GM23248 (cell line): ENCODE data around the gene URB2. TPM values are rescaled to one million over a fixed set of nuclear protein-coding genes. Genes with fewer than 3 reads are reported as not detected.
"Not testable (repeated sequence)": the region's sequence is repeated elsewhere in the genome, so short reads cannot be mapped to it uniquely, and the experiment has no call there.

ENCODE experiments used
- DNase-seq: peaks from one replicate; pipeline ENCODE4 v3.0.0-alpha.2; 2015
- H2AFZ ChIP-seq: fragments of 200-600 bp; sonication (generic); 2 replicates; pipeline ENCODE4 v1.6.1; 2016; ENCODE audit warnings: antibody characterized with exemption
- H3F3A ChIP-seq: fragments of 200-600 bp; sonication (generic); 2 replicates; pipeline ENCODE4 v1.6.1; 2016; ENCODE audit warnings: mild to moderate bottlenecking, antibody characterized with exemption, mixed run types; ENCODE audit not compliant: insufficient read depth
- H3K27ac ChIP-seq: fragments of 200-600 bp; sonication (generic); 2 replicates; pipeline ENCODE4 v1.5.1; 2016; ENCODE audit warnings: mild to moderate bottlenecking
- H3K27me3 ChIP-seq: fragments of 200-600 bp; sonication (generic); replicated peaks from 2 replicates; pipeline ENCODE4 v1.6.1; 2016; ENCODE audit warnings: mild to moderate bottlenecking; ENCODE audit not compliant: insufficient read depth
- H3K36me3 ChIP-seq: fragments of 200-600 bp; sonication (generic); 2 replicates; pipeline ENCODE4 v1.6.1; 2016; ENCODE audit warnings: low read depth, mild to moderate bottlenecking
- H3K4me1 ChIP-seq: fragments of 200-600 bp; sonication (generic); 2 replicates; pipeline ENCODE4 v1.6.1; 2016; ENCODE audit warnings: mild to moderate bottlenecking; ENCODE audit not compliant: insufficient read depth
- H3K4me2 ChIP-seq: fragments of 200-600 bp; sonication (generic); one replicate; pipeline ENCODE4 v1.6.1; 2016; ENCODE audit warnings: mild to moderate bottlenecking; ENCODE audit not compliant: unreplicated experiment
- H3K4me3 ChIP-seq: fragments of 200-600 bp; sonication (generic); 2 replicates; pipeline ENCODE4 v1.5.1; 2016; ENCODE audit warnings: mild to moderate bottlenecking
- H3K79me2 ChIP-seq: fragments of 200-600 bp; sonication (generic); 2 replicates; pipeline ENCODE4 v1.6.1; 2016; ENCODE audit warnings: mild to moderate bottlenecking; ENCODE audit not compliant: insufficient read depth
- H3K9ac ChIP-seq: fragments of 200-600 bp; sonication (generic); 2 replicates; pipeline ENCODE4 v1.6.1; 2016; ENCODE audit warnings: mild to moderate bottlenecking
- H3K9me2 ChIP-seq: fragments of 200-600 bp; sonication (generic); 2 replicates; pipeline ENCODE4 v1.6.1; 2016; ENCODE audit warnings: mixed run types, mild to moderate bottlenecking, moderate library complexity; ENCODE audit not compliant: insufficient read depth
- H3K9me3 ChIP-seq: fragments of 200-600 bp; sonication (generic); one replicate; pipeline ENCODE4 v1.6.1; 2017; ENCODE audit warnings: low read depth
- H4K20me1 ChIP-seq: fragments of 200-600 bp; sonication (generic); 2 replicates; pipeline ENCODE4 v1.6.0; 2016; ENCODE audit not compliant: insufficient read depth
- EZH2 ChIP-seq: fragments of 200-600 bp; sonication (generic); IDR thresholded peaks from 2 replicates; pipeline ENCODE4 v1.6.1; 2018; ENCODE audit warnings: antibody characterized with exemption, mild to moderate bottlenecking; ENCODE audit not compliant: insufficient read depth, poor library complexity, severe bottlenecking
- EZH2phosphoT487 ChIP-seq: fragments of 200-600 bp; sonication (generic); IDR thresholded peaks from 2 replicates; pipeline ENCODE4 v1.6.1; 2018; ENCODE audit warnings: antibody characterized with exemption, moderate library complexity, mild to moderate bottlenecking, low read depth; ENCODE audit not compliant: insufficient read depth
- whole genome bisulfite sequencing, 2 experiments: methylation state at CpG; one replicate each; pipeline ENCODE4 v1.1.6; 2015 to 2017; ENCODE audit warnings: low lambda C conversion rate in 2 of 2, low coverage in 1 of 2; ENCODE audit errors: missing lambda C conversion rate in 2 of 2; 5-methylcytosine and 5-hydroxymethylcytosine counted together
- in situ Hi-C: fragments of 300-500 bp; cut with MboI; formaldehyde crosslinking; loops from 2 replicates; pipeline ENCODE4 v1.15.0; 2020
- polyA plus RNA-seq: library from polyadenylated mRNA; unstranded; fragments of >200 nt; fragmentation: Nextera tagmentation; extraction: Ambion mirVana; gene quantifications from 2 replicates; pipeline ENCODE4 v1.2.1, GENCODE V29; 2016
- total RNA-seq: library from RNA; depleted of rRNA; stranded (reverse); fragments of >200 nt; shearing (Covaris generic); gene quantifications from 2 replicates; pipeline ENCODE4 v1.2.3, GENCODE V29; 2014

The URB2 gene
- total and polyA plus RNA-seq, 2 experiments from 2014 or later, result 3.3 to 6.3 TPM

DNA sequence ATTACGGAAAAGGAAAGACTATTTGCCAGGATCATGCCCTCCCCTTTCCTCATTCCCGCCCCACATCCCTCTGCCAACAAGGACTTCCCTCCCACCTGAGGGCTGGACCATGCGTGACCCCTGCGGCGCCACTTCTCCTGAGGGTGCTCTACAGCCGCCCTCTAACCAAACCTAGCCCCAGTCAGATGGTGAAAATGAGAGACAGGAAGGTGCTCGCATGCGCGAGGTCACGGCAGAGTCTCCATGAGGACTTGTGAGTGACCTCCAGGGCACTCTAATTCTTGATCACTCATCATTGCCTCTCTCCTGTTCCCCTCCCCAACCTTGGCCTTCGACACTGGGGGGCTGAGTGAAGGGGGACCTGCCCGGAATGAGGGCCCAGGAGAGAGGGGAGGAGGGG lies 32.2 kb upstream of the URB2 start:
- H3K79me2 ChIP-seq, result peaks cover 53% of the 10 kb centered on the region
- no peak overlapping the region for H3K9ac ChIP-seq
- WGBS, 2 experiments, result 90 to 91% methylated on average over 12 of the region's 12 CpGs
- H3K36me3 ChIP-seq, result peaks cover 14% of the 10 kb centered on the region; the same call in 1 of the 2 replicates
- H3K4me3 ChIP-seq, result no peak overlapping the region
- H4K20me1 ChIP-seq, result no peaks in the 10 kb centered on the region
- no peaks in the 10 kb centered on the region for H3K27me3 ChIP-seq
- no peak overlapping the region for H2AFZ ChIP-seq
- H3K27ac ChIP-seq, result no peak overlapping the region
- no peak for DNase-seq
- no peaks in the 10 kb centered on the region for H3K9me2 ChIP-seq
- H3K4me1 ChIP-seq, result peaks cover 24% of the 10 kb centered on the region
- TF ChIP-seq EZH2 (no peak), EZH2phosphoT487 (no peak)
- H3K9me3 ChIP-seq, result no peaks in the 10 kb centered on the region
- H3F3A ChIP-seq, result peaks cover 24% of the 10 kb centered on the region
- H3K4me2 ChIP-seq, result no peak overlapping the region
- in situ Hi-C loops, result no loop called here

DNA sequence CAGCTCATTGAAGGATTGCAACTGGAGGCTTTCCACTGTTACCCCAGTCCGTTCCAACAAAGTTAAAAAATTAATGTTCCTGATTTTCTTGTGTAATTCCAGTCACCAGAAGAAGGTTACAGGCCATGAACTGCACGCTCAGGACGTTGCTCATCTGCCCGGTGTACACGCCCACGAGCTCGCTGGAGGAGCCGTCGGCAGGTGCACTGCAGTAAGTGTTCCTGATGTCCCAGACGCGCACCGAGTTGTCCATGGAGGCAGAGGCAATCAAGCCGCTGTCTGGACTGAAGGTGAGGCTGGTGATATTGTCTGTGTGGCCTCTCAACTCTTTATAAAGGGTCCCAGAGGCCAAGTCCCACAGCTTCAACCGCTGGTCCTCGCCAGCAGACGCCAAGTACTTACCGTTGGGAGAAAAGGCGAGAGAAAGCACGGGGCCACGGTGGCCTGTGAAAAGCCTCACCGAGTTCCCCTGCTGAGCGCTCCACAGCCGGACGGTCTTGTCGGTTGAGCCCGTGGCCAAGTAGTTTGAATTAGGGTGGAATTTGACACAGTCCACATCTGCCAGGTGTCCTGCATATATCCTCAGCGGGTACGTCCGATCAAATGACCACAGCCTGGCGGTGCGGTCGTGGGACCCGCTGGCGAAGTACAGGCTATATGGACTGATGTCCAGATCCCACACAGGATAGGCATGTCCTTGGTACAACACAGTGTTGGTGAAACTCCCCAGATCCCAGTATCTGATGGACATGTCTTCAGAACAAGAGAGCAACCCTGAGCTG lies 31.6 kb upstream of the URB2 start:
- H3K9me2 ChIP-seq, result no peaks in the 10 kb centered on the region
- H3K27me3 ChIP-seq, result no peaks in the 10 kb centered on the region
- H3K4me3 ChIP-seq, result no peak overlapping the region
- in situ Hi-C loops, result no loop called here
- TF ChIP-seq EZH2phosphoT487, result no peak
- TF ChIP-seq EZH2, result no peak
- H3K9ac ChIP-seq, result no peak overlapping the region
- no peak overlapping the region for H3K4me2 ChIP-seq
- peaks cover 59% of the 10 kb centered on the region for H3K79me2 ChIP-seq
- H2AFZ ChIP-seq, result no peak overlapping the region
- peaks cover 14% of the 10 kb centered on the region; the same call in 1 of the 2 replicates for H3K36me3 ChIP-seq
- H3K9me3 ChIP-seq, result no peaks in the 10 kb centered on the region
- no peak for DNase-seq
- H3F3A ChIP-seq, result peaks cover 29% of the 10 kb centered on the region
- peaks cover 26% of the 10 kb centered on the region for H3K4me1 ChIP-seq
- no peak overlapping the region for H3K27ac ChIP-seq
- no peaks in the 10 kb centered on the region for H4K20me1 ChIP-seq
- 94% methylated on average over 34 of the region's 34 CpGs for WGBS, 2 experiments

DNA sequence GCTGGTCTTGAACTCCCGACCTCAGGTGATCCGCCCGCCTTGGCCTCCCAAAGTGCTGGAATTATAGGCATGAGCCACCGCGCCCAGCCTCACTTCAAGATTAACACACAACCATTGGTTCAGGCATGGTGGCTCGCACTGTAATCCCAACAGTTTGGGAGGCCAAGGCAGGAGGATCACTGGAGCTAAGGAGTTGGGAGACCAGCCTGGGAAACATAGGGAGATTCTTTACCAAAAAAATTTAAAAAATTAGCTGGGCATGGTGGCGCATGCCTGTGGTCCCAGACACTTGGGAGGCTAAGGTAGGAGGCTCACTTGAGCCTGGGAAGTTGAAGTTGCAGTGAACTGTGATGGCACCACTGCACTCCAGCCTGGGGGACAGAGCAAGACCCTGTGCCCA lies 30.2 kb upstream of the URB2 start:
- H3K9me2 ChIP-seq, H3K27me3 ChIP-seq, DNase-seq, H3K9ac ChIP-seq, H2AFZ ChIP-seq, H3K4me2 ChIP-seq, H4K20me1 ChIP-seq, H3K4me3 ChIP-seq, in situ Hi-C loops, H3K9me3 ChIP-seq: not testable (repeated sequence)
- Histone ChIP-seq H3K27ac (peak overlapping the region; percentile 95; the same call in 1 of the 2 replicates), H3K79me2 (peaks cover 74% of the 10 kb centered on the region), H3K4me1 (peaks cover 28% of the 10 kb centered on the region), H3F3A (peaks cover 32% of the 10 kb centered on the region), H3K36me3 (peaks cover 24% of the 10 kb centered on the region)
- WGBS, 2 experiments, result 89 to 96% methylated on average over 7 of the region's 7 CpGs

DNA sequence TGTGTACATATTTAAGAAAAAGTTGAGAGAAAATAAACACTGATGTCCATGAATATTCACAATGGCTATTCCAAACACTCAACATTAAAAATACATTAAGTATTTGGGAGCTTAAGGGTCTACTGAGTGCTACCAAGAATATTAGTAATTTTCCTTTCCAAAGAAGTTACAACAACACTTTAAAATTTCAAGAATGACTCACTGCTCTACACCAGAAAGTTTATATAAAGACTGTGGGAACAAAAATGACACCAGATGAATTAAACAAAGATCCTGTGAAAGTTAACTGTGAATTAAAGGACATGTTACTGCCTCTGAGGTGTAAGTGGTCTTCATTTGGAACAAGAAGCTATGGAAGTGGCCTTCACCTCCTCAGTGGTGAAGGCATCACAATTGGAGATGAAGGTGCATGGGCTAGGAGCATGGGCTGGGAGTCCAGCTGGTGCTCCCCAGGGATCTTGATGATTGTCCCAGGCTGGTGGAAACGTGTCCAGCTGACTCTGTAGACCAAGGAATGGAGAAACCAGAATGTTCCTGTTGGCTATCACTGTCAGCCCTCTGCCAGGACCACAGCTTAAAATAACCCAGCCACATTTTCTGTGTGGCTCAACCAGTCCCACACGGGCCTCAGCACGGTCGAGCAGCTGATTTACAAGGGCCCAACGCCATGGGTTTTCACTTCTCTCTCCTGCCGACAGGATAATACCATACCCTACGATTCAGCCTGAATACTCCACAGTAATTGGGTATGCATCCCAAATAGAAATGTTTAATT lies 28.9 kb upstream of the URB2 start:
- H3K9ac ChIP-seq, result peak overlapping the region; percentile 65

More for the DNA sequence above, 28.9 kb upstream of the URB2 start:
- Histone ChIP-seq H3K4me3 (peak overlapping the region; percentile 23; the same call in 1 of the 2 replicates), H2AFZ (no peak overlapping the region), H3K9me3 (no peaks in the 10 kb centered on the region), H3K27ac (peak overlapping the region; percentile 95), H3K9me2 (no peaks in the 10 kb centered on the region), H4K20me1 (no peaks in the 10 kb centered on the region), H3K4me2 (peak overlapping the region; percentile 64), H3K36me3 (peaks cover 30% of the 10 kb centered on the region), H3F3A (peaks cover 32% of the 10 kb centered on the region), H3K4me1 (peaks cover 28% of the 10 kb centered on the region), H3K27me3 (no peaks in the 10 kb centered on the region), H3K79me2 (peaks cover 86% of the 10 kb centered on the region)
- DNase-seq, result peak; percentile 88
- 8% methylated on average over 7 of the region's 7 CpGs for WGBS, 2 experiments
- TF ChIP-seq EZH2, result no peak
- TF ChIP-seq EZH2phosphoT487, result no peak
- in situ Hi-C loops, result no loop called here
